Mucosa of descending colon (tissue), 3 donors: ENCODE results near the gene PSD2. TPM values are rescaled to one million over a fixed set of nuclear protein-coding genes. Genes with fewer than 3 reads are reported as not detected.
"Not testable (repeated sequence)": the region's sequence is repeated elsewhere in the genome, so short reads cannot be mapped to it uniquely, and the experiment has no call there.

Experiments used
- ATAC-seq: fragments of 200-7000 bp; cut with Tn5 transposase; one replicate; pipeline ENCODE4 v1.9.1; 2020; ENCODE audit warnings: mild to moderate bottlenecking, moderate library complexity
- DNase-seq, 3 donors: peaks; one replicate each; pipeline ENCODE4 v3.0.0-alpha.2; 2020
- H3K36me3 ChIP-seq: fragments of 200-600 bp; one replicate; pipeline ENCODE4 v1.8.0; 2021; ENCODE audit warnings: low read depth, mild to moderate bottlenecking
- H3K4me1 ChIP-seq: fragments of 200-600 bp; one replicate; pipeline ENCODE4 v1.8.0; 2021; ENCODE audit warnings: low read depth, mild to moderate bottlenecking
- H3K4me3 ChIP-seq: fragments of 200-600 bp; one replicate; pipeline ENCODE4 v1.8.0; 2021; ENCODE audit warnings: mild to moderate bottlenecking
- H3K9me3 ChIP-seq: fragments of 200-600 bp; one replicate; pipeline ENCODE4 v1.8.0; 2021; ENCODE audit warnings: mild to moderate bottlenecking
- CTCF ChIP-seq: fragments of 200-600 bp; IDR thresholded peaks from one replicate; pipeline ENCODE4 v1.8.0; 2022; ENCODE audit warnings: antibody characterized with exemption, mild to moderate bottlenecking
- intact Hi-C, 2 donors: fragments of 100-400 bp; cut with DNase I in 1 of 2; cut with micrococcal nuclease in 1 of 2; formaldehyde crosslinking; loops; one replicate each; pipeline versions ENCODE4 v1.11.0 to v1.11.1; 2022; cut with DNase I, micrococcal nuclease
- total RNA-seq, 3 donors: library from RNA; stranded (reverse); fragmentation: NEBNext Ultra II Directional in 2 of 3; extraction: Animal tissue kit (Norgen Biotek cat#: 25700) in 2 of 3; gene quantifications; one replicate each; pipeline versions ENCODE4 v1.2.1 to v1.2.4, GENCODE V29; 2021 to 2023
- donor health status: DM: no; HTN: no; CAD: no; lungs with moderate emphysema.
- donor health status: DM: no; HTN: no; CAD: no.
- donor health status: DM: no; HTN: yes; CAD: no.

The PSD2 gene
- total RNA-seq, 3 donors from 2014 or later: 0.07 to 0.25 TPM; not detected in 1

GRCh38 chr5:139789116-139789844, 6.3 kb upstream of the PSD2 start:
- Histone ChIP-seq H3K4me1 (peaks cover 7% of the 10 kb centered on the region), H3K36me3 (no peaks in the 10 kb centered on the region), H3K4me3 (no peak overlapping the region), H3K9me3 (no peaks in the 10 kb centered on the region)
- DNase-seq (peak in 1 of 3 donors; percentile 34), ATAC-seq (no peak)
- no peak for TF ChIP-seq CTCF
- intact Hi-C loops: loop anchor here (5.0 to 10.0 kb wide), 4 partner anchors 73 to 366 kb away; no protein-coding TSS in a partner anchor

- intact Hi-C loops: loop anchor here (5.0 to 10.0 kb wide), 4 partner anchors 72 to 365 kb away; no protein-coding TSS in a partner anchor
- ATAC-seq (no peak), DNase-seq (peak in 1 of 3 donors; percentile 19)
- Histone ChIP-seq H3K4me3 (no peak overlapping the region), H3K9me3 (no peaks in the 10 kb centered on the region), H3K4me1 (peaks cover 7% of the 10 kb centered on the region), H3K36me3 (no peaks in the 10 kb centered on the region)
- no peak for TF ChIP-seq CTCF
Observed at GRCh38 chr5:139789845-139790189, 5.8 kb upstream of the PSD2 start.

GRCh38 chr5:139792218-139792617, 3.4 kb upstream of the PSD2 start:
- Histone ChIP-seq H3K4me3 (no peak overlapping the region), H3K9me3 (no peaks in the 10 kb centered on the region), H3K36me3 (no peaks in the 10 kb centered on the region), H3K4me1 (peaks cover 12% of the 10 kb centered on the region)
- no peak for TF ChIP-seq CTCF
- DNase-seq (peak in 1 of 3 donors; percentile 20), ATAC-seq (no peak)
- intact Hi-C loops: no loop called here

GRCh38 chr5:139792655-139793054, 3.0 kb upstream of the PSD2 start:
- H3K4me1 ChIP-seq, H3K36me3 ChIP-seq, ATAC-seq, intact Hi-C loops, H3K4me3 ChIP-seq, DNase-seq, H3K9me3 ChIP-seq: not testable (repeated sequence)

- Histone ChIP-seq H3K4me1 (peaks cover 5% of the 10 kb centered on the region), H3K36me3 (no peaks in the 10 kb centered on the region), H3K4me3 (no peak overlapping the region), H3K9me3 (no peaks in the 10 kb centered on the region)
- ATAC-seq (no peak), DNase-seq (peak in 1 of 3 donors; percentile 25)
- TF ChIP-seq CTCF: no peak
- intact Hi-C loops: no loop called here
Observed at GRCh38 chr5:139794067-139794846, 1.4 kb upstream of the PSD2 start.
